Stimulated activated memory B cell treated with anti-CD40 and anti-IgM and Interleukin-4, amounts not matched to agents 10 μg/mL and 1 μg/mL and 100 μg/mL, for 72 hours (primary cell): ENCODE data around the gene RPS6KA2.

ENCODE experiments used
- ATAC-seq: fragments of 150-1000 bp; cut with Tn5 transposase; 2 replicates; pipeline ENCODE4 v1.10.0; 2021
- H3K27ac Mint-ChIP-seq: one replicate; pipeline ENCODE4 v1.8.0; 2022; ENCODE audit warnings: mild to moderate bottlenecking, mixed read lengths
- H3K27me3 Mint-ChIP-seq: one replicate; pipeline ENCODE4 v1.8.0; 2022; ENCODE audit warnings: mixed read lengths
- H3K36me3 Mint-ChIP-seq: one replicate; pipeline ENCODE4 v1.8.0; 2022; ENCODE audit warnings: mixed read lengths
- H3K4me1 Mint-ChIP-seq: one replicate; pipeline ENCODE4 v1.8.0; 2022; ENCODE audit warnings: mixed read lengths
- H3K4me3 Mint-ChIP-seq: one replicate; pipeline ENCODE4 v1.8.0; 2022; ENCODE audit warnings: mild to moderate bottlenecking, moderate library complexity, mixed read lengths
- H3K9me3 Mint-ChIP-seq: one replicate; pipeline ENCODE4 v1.8.0; 2022; ENCODE audit warnings: mixed read lengths

Gene RPS6KA2

GRCh38 chr6:166474721-166475565 is 152.1 kb downstream of the RPS6KA2 start:
- H3K4me1 Mint-ChIP-seq = peaks cover 5% of the 10 kb centered on the region
- ATAC-seq = peak; percentile 14
- peaks cover 16% of the 10 kb centered on the region for H3K36me3 Mint-ChIP-seq
- H3K9me3 Mint-ChIP-seq = no peaks in the 10 kb centered on the region
- no peak overlapping the region for H3K4me3 Mint-ChIP-seq
- H3K27ac Mint-ChIP-seq = peak overlapping the region; percentile 6
- H3K27me3 Mint-ChIP-seq = peaks cover 10% of the 10 kb centered on the region

- peaks cover 10% of the 10 kb centered on the region for H3K27me3 Mint-ChIP-seq
- H3K36me3 Mint-ChIP-seq = peaks cover 11% of the 10 kb centered on the region
- peaks cover 5% of the 10 kb centered on the region for H3K4me1 Mint-ChIP-seq
- no peak for ATAC-seq
- H3K4me3 Mint-ChIP-seq = no peak overlapping the region
- H3K9me3 Mint-ChIP-seq = no peaks in the 10 kb centered on the region
- no peak overlapping the region for H3K27ac Mint-ChIP-seq
These were observed 153.0 kb downstream of the RPS6KA2 start for GRCh38 chr6:166473886-166474571.

- Mint-ChIP-seq H3K4me3 (no peak overlapping the region), H3K27ac (no peak overlapping the region), H3K36me3 (peaks cover 4% of the 10 kb centered on the region), H3K4me1 (peaks cover 5% of the 10 kb centered on the region), H3K9me3 (no peaks in the 10 kb centered on the region), H3K27me3 (peaks cover 10% of the 10 kb centered on the region)
- no peak for ATAC-seq
These were observed 154.4 kb downstream of the RPS6KA2 start for GRCh38 chr6:166472636-166473035.

- Mint-ChIP-seq H3K36me3 (peaks cover 9% of the 10 kb centered on the region), H3K9me3 (no peaks in the 10 kb centered on the region), H3K27me3 (peaks cover 10% of the 10 kb centered on the region), H3K4me3 (no peak overlapping the region), H3K27ac (no peak overlapping the region), H3K4me1 (peaks cover 5% of the 10 kb centered on the region)
- ATAC-seq = no peak
These were observed 155.2 kb downstream of the RPS6KA2 start for GRCh38 chr6:166471797-166472260.

- peaks cover 5% of the 10 kb centered on the region for H3K4me1 Mint-ChIP-seq
- no peak overlapping the region for H3K4me3 Mint-ChIP-seq
- H3K27ac Mint-ChIP-seq = no peak overlapping the region
- H3K36me3 Mint-ChIP-seq = peaks cover 12% of the 10 kb centered on the region
- H3K27me3 Mint-ChIP-seq = peaks cover 10% of the 10 kb centered on the region
- no peak for ATAC-seq
- H3K9me3 Mint-ChIP-seq = no peaks in the 10 kb centered on the region
These were observed 156.1 kb downstream of the RPS6KA2 start for GRCh38 chr6:166470863-166471410.

GRCh38 chr6:166470029-166470862 is 156.8 kb downstream of the RPS6KA2 start:
- Mint-ChIP-seq H3K4me3 (no peak overlapping the region), H3K9me3 (no peaks in the 10 kb centered on the region), H3K27ac (no peak overlapping the region), H3K36me3 (peaks cover 12% of the 10 kb centered on the region), H3K27me3 (peaks cover 5% of the 10 kb centered on the region), H3K4me1 (peaks cover 2% of the 10 kb centered on the region)
- ATAC-seq = no peak

GRCh38 chr6:166469426-166469961 is 157.6 kb downstream of the RPS6KA2 start:
- no peak for ATAC-seq
- H3K27ac Mint-ChIP-seq = no peak overlapping the region

GRCh38 chr6:166467436-166468000 is 159.5 kb downstream of the RPS6KA2 start:
- Mint-ChIP-seq H3K4me3 (no peak overlapping the region), H3K36me3 (peaks cover 12% of the 10 kb centered on the region), H3K4me1 (peaks cover 10% of the 10 kb centered on the region), H3K9me3 (no peaks in the 10 kb centered on the region), H3K27me3 (no peaks in the 10 kb centered on the region), H3K27ac (no peak overlapping the region)
- no peak for ATAC-seq

More at GRCh38 chr6:166469426-166469961, 157.6 kb downstream of the RPS6KA2 start:
- Mint-ChIP-seq H3K4me3 (no peak overlapping the region), H3K9me3 (no peaks in the 10 kb centered on the region), H3K4me1 (no peaks in the 10 kb centered on the region), H3K27me3 (no peaks in the 10 kb centered on the region), H3K36me3 (peaks cover 12% of the 10 kb centered on the region)

GRCh38 chr6:166466178-166467122 is 160.6 kb downstream of the RPS6KA2 start:
- no peak for ATAC-seq
- Mint-ChIP-seq H3K27ac (no peak overlapping the region), H3K4me1 (peaks cover 21% of the 10 kb centered on the region), H3K36me3 (peaks cover 12% of the 10 kb centered on the region), H3K4me3 (no peak overlapping the region), H3K27me3 (no peaks in the 10 kb centered on the region), H3K9me3 (no peaks in the 10 kb centered on the region)

- no peak for ATAC-seq
- Mint-ChIP-seq H3K27me3 (no peaks in the 10 kb centered on the region), H3K4me3 (no peak overlapping the region), H3K36me3 (peaks cover 12% of the 10 kb centered on the region), H3K27ac (no peak overlapping the region), H3K9me3 (no peaks in the 10 kb centered on the region), H3K4me1 (peaks cover 28% of the 10 kb centered on the region)
These were observed 161.4 kb downstream of the RPS6KA2 start for GRCh38 chr6:166465671-166466087.

GRCh38 chr6:166465003-166465399 is 162.1 kb downstream of the RPS6KA2 start:
- peaks cover 33% of the 10 kb centered on the region for H3K4me1 Mint-ChIP-seq
- no peak for ATAC-seq
- H3K27ac Mint-ChIP-seq = no peak overlapping the region
- H3K9me3 Mint-ChIP-seq = no peaks in the 10 kb centered on the region
- H3K27me3 Mint-ChIP-seq = no peaks in the 10 kb centered on the region
- peaks cover 11% of the 10 kb centered on the region for H3K36me3 Mint-ChIP-seq
- no peak overlapping the region for H3K4me3 Mint-ChIP-seq

GRCh38 chr6:166464068-166465002 is 162.7 kb downstream of the RPS6KA2 start:
- Mint-ChIP-seq H3K27me3 (no peaks in the 10 kb centered on the region), H3K4me3 (no peak overlapping the region), H3K27ac (no peak overlapping the region), H3K9me3 (no peaks in the 10 kb centered on the region), H3K36me3 (peaks cover 9% of the 10 kb centered on the region), H3K4me1 (peaks cover 33% of the 10 kb centered on the region)
- no peak for ATAC-seq
